HS-5 (cell line): ENCODE data around the gene CCNQ.

Experiments
- DNase-seq: peaks from one replicate; pipeline ENCODE4 v3.0.0-alpha.2; 2012; ENCODE audit warnings: low read depth

Gene CCNQ

DNA sequence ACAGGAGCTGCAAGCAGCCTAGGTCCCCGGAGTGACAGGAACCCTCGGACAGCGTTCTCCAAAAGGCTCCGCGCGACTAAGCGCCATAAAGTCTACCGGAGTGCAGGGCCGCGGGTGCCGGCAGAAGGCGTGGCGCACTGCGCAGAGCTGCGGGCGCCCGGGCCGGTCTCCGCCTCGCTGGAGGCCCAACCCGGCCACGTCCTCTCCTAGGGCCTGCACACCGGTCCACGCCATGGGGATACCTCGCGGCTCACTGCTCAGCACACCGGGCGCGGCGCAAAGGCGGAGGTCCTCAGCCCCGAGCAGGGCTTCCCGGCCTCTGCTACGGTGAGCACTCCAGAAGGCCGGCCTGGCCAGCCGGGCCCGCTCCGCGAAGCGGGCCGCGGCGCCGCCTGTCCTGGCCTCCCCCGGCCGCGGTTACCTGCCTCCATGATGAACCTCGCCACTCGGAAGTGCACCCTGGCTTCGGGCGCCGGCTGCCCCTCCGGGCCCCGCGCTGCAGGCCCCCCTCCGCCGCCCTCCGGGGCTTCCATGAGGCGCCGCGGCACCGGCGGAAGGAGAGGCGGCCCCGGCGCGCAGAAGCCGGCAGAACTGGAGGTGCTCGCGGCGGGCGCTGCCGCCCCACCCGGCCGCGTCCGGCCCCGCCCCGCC, at the start of gene CCNQ:
Gene CCNQ (minus strand): TSS at position 599 of the 651 bp plus-strand sequence. CDS start 66 bp downstream, at position 533.
- no peak for DNase-seq

- no peak for DNase-seq
Measured at GRCh38 chrX:153647461-153648357, 48.8 kb upstream of the CCNQ start.

GRCh38 chrX:153646620-153647373, 47.9 kb upstream of the CCNQ start, which contains the start of gene DUSP9:
DUSP9 (plus strand) TSS chrX:153647203; CDS start chrX:153647954, 751 bp downstream.
- no peak for DNase-seq

DNA sequence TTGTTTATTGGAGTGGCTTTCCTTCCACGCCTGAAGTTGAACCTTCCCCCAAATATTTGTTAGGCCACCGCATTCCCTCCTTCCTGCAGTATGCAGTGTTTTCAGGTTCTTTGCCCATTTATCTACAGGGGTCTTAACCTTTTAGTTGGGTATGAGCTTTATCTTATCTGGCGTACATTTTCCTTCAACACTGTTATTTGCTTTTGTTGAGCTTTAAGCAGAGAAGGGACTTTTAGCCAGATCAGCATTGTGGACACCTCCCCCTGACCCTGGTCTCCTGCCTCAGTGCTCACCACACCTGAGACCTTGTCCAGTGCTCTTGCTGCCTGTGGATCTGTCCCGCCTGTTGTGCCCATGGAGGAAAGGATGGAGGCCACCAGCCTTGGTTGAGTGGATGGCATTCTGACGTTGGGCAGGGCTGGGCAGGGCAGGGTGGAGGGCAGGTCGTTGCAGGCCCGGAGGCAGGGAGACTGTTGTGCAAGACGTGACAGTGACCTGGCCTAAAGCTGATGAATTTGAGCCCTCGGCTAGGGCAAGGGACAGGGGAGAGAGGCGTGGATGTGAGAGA, 47.1 kb upstream of the CCNQ start:
- DNase-seq, result no peak

DNA sequence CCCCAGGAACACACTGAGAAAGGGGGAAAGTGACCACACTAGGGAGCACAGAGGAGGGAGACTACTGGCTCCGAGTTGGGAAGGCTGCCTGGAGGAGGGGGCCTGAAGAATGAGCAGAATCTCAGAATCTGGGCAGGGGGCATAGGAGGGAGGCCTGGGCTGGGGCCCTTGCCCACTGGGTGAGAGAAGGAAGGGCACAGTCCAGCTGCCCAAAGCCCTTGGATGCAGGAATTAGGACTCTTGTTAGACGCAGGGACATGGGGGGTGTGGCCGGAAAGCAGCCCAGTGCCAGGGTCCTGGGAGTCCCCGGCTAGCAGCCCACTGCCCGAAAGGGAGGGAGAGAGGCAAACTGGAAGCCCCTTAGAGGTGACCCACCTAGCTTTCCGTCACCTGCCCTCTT, 46.2 kb upstream of the CCNQ start:
- no peak for DNase-seq

DNA sequence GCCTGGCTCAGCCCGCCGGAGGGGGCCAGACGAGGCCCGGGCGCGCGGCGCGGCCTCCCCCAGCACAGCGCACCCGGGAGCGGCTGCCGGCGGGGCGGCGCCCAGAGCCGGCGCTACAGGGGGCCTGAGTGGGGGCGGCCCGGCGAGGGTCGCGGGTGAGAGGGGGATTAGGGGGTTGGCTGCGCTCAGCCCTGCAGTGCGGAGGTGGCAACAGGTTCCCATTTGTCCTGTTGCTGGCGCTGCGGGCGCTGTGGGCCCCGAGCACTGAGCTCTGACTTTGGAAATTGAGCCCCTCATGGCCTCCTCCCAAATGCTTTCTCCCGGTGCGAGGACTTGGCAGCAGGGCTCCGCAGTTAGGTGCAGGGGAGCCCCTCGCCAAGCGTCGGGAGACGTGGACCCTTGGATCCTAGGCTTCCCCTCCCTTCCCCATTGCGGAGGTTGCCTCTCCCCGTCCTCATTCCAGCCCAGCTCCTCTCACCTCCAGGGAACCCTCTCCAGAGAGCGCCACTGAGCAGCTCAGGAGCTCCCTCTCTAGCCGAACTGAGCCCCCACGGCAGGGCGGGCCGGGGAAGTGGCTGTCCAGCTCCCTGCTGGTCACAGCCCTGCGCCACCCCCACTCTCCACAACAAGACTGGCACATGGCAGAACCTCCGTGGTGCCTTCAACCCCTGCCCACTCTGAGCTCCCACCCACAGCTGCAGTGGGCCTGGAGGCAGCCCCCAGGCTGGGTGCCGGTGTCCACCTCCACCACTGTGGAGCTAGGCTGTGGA, 45.6 kb upstream of the CCNQ start:
- DNase-seq, result no peak

DNA sequence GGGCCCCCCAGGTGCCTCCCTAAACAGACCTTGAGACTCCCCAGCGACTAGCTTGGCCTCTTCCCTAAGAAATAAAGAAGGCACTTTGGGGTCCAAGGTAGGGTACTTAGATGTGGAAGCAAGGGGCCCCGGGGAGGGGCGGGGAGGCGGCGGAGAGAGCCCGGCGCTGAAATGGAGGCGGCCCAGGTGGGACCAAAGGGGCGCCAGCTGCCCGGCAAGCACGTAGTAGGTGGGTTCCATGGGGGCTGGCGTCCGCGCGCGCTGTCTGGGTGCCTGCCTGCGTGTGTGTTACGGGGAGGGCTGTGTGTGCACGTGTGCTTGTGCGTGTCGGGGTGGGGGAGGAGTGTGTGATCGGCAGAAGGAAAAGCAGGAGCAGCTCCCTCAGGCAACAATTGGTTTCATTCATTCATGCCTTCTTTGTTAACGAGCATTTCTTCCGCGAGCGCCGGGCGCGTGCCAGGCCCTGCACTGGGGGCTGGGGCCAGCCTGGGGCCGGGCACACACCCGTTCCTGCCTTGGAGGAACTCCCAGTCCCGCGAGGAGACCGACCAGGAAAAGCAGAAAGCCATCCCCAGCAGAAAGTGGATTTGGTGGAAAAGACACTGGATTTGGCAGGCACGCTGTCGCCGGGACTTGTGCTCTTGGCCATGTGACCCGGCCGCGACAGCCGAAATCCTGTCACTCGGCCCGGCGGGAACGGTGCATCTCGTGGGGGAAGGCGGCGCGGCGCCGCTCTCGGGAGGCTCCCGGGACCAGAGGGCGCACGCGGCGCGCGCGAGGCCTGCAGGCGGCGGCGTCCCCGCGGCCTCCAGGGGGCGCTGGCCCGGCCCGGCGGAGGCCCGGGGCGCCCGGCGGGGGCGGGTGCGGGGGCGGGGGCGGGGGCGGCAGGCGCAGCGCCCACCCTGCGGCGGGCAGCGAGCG, 44.8 kb upstream of the CCNQ start:
- no peak for DNase-seq

DNA sequence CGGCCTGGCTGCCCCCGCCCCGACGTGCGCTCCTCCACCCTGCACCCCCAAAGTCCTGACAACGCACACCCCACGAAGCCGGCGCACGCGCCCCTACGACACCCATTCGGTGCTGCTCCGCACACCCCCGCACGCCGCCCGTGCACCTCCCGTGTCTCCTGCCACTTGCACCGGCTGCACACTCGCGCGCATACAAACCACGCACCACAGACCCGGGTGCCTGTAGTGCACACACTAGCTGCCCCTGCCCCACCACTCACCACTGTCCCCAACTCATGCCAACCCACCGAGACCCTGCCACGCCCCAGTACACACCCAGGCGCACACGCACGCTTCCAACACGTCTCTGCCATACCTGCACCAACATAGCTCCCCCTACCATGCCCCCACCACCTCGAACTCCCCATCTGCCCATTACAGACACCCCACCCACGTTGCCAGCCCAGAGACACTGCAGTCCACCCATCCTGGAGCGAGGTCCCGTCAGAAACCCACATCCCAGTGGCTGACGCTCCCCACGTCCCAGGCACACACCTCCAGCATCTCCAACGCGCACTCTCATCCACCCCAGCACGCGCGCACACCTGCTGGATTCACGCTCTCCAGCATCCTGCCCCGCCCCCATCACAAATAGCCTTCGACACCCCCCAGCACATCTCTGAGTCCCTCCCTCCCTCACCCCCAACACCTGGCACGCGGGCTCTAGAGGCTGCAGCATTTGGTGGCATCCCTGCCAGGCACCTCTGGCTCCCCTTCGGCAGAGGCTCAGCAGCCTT, 43.9 kb upstream of the CCNQ start:
- DNase-seq, result no peak

- no peak for DNase-seq
Measured at GRCh38 chrX:153642051-153642654, 43.2 kb upstream of the CCNQ start.

DNA sequence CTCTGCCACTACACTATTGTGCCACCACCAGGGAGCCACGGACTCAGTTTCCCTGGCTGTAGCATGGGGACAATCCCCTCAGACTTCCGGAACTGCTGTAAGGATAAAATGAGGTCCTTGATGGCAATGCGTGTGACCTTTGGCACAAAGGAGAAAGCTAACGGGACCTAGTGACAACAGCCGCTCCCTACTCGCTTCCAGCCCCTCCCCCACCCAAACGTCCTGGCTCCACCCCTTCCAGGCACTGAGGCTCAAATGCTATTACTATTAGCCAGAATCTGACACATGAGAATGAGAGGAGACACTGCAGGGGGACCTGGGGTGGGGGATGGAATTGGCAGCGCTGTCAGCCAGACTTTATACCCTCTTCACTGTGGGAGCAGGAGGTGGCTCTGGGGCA, 42.7 kb upstream of the CCNQ start:
- DNase-seq, result no peak

GRCh38 chrX:153640736-153641575, 42.0 kb upstream of the CCNQ start:
- DNase-seq, result no peak

GRCh38 chrX:153640045-153640686, 41.2 kb upstream of the CCNQ start:
- DNase-seq, result no peak

DNA sequence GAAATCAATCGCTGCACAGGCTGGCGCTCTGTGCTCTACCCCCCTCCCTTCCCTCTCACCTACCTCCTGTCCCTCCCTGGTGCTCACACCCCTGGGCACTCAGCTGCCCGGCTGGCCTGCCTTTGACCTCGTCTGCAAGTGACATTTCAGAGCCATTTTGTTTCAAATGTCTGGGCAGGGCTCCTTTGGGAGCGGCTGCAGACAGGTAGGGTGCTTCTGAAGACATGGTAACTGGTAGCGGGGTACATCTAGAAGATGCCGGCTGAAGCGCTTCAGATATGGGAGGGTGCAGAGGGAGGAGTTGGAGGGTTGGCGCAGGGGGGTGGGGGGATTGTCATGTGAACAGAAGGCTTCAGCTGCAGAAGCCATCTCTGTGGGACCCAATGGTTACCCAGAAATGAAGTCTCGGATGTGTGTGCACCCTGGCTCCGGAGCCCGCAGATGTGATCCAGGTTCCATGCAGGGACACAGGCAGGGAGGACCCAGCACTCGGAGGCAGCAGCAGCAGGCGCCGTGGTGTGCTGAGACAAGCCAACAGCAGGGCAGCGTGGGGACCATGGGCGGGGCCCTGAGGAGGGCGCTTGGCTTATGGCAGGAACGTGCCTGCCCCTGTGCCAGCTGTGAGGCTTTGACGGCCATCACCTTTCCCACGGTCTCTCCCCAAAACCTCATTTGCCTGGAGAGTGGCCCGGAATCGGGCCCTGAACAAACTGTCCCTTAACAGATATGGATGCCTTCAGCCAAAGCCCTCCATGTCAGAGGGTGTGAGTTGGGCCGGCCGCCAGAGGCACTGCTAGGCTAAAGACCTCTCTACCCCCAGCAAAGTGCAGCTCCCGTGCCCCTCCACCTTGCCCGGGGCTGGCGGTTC, 40.5 kb upstream of the CCNQ start:
- DNase-seq, result no peak

- no peak for DNase-seq
Measured at GRCh38 chrX:153638436-153639176, 39.7 kb upstream of the CCNQ start.

- DNase-seq, result no peak
Measured at GRCh38 chrX:153638041-153638371, 39.1 kb upstream of the CCNQ start.
